Cardiac muscle cell (in vitro differentiated cells and primary cell): ENCODE results near the gene MET. TPM values are rescaled to one million over a fixed set of nuclear protein-coding genes. Genes with fewer than 3 reads are reported as not detected.
A peak's percentile ranks its signal among the peaks of the same experiment; 100 is the strongest.

Experiments used
- DNase-seq, 2 donors: peaks; one replicate each; pipeline versions ENCODE4 v3.0.0 to v3.0.0-alpha.2; 2010 to 2017; ENCODE audit warnings: low read depth in 1 of 2, low spot score in 1 of 2
- H3K27ac ChIP-seq: fragments of 200-600 bp; sonication (generic); 2 replicates; pipeline ENCODE4 v1.5.1; 2016
- H3K27me3 ChIP-seq: fragments of 200-600 bp; sonication (generic); 2 replicates; pipeline ENCODE4 v1.6.0; 2016; ENCODE audit warnings: control low read depth
- H3K36me3 ChIP-seq: fragments of 200-600 bp; sonication (generic); 2 replicates; pipeline ENCODE4 v1.5.1; 2016; ENCODE audit warnings: control low read depth
- H3K4me1 ChIP-seq: fragments of 200-600 bp; sonication (generic); 2 replicates; pipeline ENCODE4 v1.8.1; 2017; ENCODE audit warnings: low read depth, mild to moderate bottlenecking, mixed run types
- H3K4me3 ChIP-seq: fragments of 200-600 bp; sonication (generic); 2 replicates; pipeline ENCODE4 v1.5.1; 2016; ENCODE audit warnings: mild to moderate bottlenecking
- H3K9me3 ChIP-seq: fragments of 200-600 bp; sonication (generic); 2 replicates; pipeline ENCODE4 v1.5.1; 2017; ENCODE audit warnings: low read depth, mild to moderate bottlenecking, control low read depth
- polyA plus RNA-seq: library from polyadenylated mRNA; unstranded; fragments of >200 nt; fragmentation: Nextera tagmentation; extraction: Ambion mirVana; gene quantifications from 2 replicates; pipeline ENCODE4 v1.2.1, GENCODE V29; 2016
- total RNA-seq: library from RNA; depleted of rRNA; stranded (reverse); fragments of >200 nt; gene quantifications from 2 replicates; pipeline ENCODE4 v1.2.3, GENCODE V29; 2016
- TF ChIP-seq, protein P1 (sequence below): IDR thresholded peaks from 2 replicates; pipeline ENCODE4 v1.5.1; 2012; ENCODE audit warnings: low read depth, mild to moderate bottlenecking, low read length

MET gene
- total and polyA plus RNA-seq, 2 experiments from 2014 or later: 1.8 to 1.9 TPM

DNA sequence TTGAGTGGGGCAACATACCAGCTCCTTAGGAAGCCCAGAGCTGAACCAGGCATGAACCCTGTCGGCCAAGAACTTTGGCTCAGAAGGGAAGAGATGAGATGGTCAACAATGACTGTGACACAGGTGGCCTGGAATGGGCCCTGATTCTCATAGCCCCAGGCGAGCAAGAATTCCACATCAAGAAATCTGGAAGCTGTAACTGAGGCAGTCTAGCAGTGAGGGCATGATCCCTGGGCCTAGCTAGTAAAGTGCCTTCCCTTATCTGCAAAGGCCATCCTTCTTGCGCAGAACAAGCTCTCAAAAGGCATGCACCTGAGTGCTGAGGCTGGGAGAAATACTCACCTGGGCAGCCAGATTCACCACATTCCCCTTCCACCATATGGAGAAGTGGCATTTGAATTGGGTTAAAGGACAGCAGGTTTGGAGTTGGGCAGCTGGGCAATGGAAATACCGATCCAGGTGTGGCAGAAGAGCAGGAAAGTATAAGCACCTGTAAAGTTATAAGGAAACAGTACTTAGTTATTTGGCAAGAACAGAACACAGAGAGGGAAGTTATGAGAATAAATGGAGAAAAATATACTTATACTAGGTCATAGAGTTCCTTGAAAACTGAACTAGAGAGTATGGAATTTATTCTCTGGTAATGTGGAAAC, 111.8 kb downstream of the MET start:
- no peaks in the 10 kb centered on the region for H3K36me3 ChIP-seq
- H3K4me3 ChIP-seq: no peak overlapping the region
- TF ChIP-seq, protein P1, sequence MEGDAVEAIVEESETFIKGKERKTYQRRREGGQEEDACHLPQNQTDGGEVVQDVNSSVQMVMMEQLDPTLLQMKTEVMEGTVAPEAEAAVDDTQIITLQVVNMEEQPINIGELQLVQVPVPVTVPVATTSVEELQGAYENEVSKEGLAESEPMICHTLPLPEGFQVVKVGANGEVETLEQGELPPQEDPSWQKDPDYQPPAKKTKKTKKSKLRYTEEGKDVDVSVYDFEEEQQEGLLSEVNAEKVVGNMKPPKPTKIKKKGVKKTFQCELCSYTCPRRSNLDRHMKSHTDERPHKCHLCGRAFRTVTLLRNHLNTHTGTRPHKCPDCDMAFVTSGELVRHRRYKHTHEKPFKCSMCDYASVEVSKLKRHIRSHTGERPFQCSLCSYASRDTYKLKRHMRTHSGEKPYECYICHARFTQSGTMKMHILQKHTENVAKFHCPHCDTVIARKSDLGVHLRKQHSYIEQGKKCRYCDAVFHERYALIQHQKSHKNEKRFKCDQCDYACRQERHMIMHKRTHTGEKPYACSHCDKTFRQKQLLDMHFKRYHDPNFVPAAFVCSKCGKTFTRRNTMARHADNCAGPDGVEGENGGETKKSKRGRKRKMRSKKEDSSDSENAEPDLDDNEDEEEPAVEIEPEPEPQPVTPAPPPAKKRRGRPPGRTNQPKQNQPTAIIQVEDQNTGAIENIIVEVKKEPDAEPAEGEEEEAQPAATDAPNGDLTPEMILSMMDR: no peak
- no peak for DNase-seq
- H3K27me3 ChIP-seq: no peaks in the 10 kb centered on the region
- H3K4me1 ChIP-seq: no peaks in the 10 kb centered on the region
- no peak overlapping the region for H3K27ac ChIP-seq
- no peaks in the 10 kb centered on the region for H3K9me3 ChIP-seq

DNA sequence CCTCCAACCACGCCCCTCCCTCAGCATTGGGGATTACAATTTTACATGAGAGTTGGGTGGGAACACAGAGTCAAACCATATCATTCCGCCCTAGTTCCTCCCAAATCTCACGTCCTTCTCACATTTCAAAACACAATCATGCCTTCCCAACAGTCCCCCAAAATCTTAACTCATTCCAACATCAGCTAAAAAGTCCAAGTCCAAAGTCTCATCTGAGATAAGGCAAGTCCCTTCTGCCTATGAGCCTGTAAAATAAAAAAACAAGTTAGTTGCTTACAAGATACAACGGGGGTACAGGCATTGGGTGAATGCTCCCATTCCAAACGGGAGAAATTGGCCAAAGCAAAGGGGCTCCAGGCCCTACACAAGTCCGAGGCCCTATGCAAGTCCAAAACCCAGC, 112.7 kb downstream of the MET start:
- Histone ChIP-seq H3K27ac (no peak overlapping the region), H3K36me3 (no peaks in the 10 kb centered on the region), H3K4me1 (no peaks in the 10 kb centered on the region), H3K4me3 (no peak overlapping the region), H3K27me3 (no peaks in the 10 kb centered on the region), H3K9me3 (no peaks in the 10 kb centered on the region)
- no peak for DNase-seq
- TF ChIP-seq, protein P1: no peak

DNA sequence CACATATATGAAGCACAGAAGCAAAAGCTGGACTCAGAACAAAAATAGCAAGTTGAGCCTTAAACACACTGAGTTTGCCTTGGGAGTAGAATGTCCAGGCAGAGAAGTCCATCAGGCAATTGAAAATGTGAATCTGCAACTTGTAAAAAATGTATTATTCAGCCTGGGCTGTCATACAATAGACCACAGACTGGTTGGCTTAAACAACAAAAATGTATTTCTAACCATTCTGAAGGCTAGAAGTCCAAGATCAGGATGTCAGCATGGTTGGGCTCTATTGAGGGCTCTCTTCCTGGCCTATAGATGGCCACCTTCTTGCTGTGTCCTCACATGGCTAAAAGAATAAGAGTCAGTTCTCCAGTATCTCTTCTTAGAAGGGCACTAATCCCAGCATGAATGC, 113.8 kb downstream of the MET start:
- Histone ChIP-seq H3K27ac (no peak overlapping the region), H3K36me3 (no peaks in the 10 kb centered on the region), H3K4me1 (no peaks in the 10 kb centered on the region), H3K27me3 (no peaks in the 10 kb centered on the region), H3K4me3 (no peak overlapping the region), H3K9me3 (no peaks in the 10 kb centered on the region)
- TF ChIP-seq, protein P1: no peak
- DNase-seq: no peak

GRCh38 chr7:116786791-116787443, 114.9 kb downstream of the MET start:
- no peak overlapping the region for H3K4me3 ChIP-seq
- H3K27me3 ChIP-seq: no peaks in the 10 kb centered on the region
- H3K27ac ChIP-seq: no peak overlapping the region
- H3K4me1 ChIP-seq: no peaks in the 10 kb centered on the region
- DNase-seq: peak; percentile 13 to 40
- TF ChIP-seq, protein P1: peak; percentile 37
- no peaks in the 10 kb centered on the region for H3K9me3 ChIP-seq
- no peaks in the 10 kb centered on the region for H3K36me3 ChIP-seq

- TF ChIP-seq, protein P1: no peak
- no peak for DNase-seq
- no peak overlapping the region for H3K27ac ChIP-seq
- H3K4me1 ChIP-seq: no peaks in the 10 kb centered on the region
- H3K9me3 ChIP-seq: no peaks in the 10 kb centered on the region
- no peaks in the 10 kb centered on the region for H3K36me3 ChIP-seq
- H3K4me3 ChIP-seq: no peak overlapping the region
- no peaks in the 10 kb centered on the region for H3K27me3 ChIP-seq
These were observed 115.9 kb downstream of the MET start for GRCh38 chr7:116787881-116788280.
